Measurements from ENCODE around the gene PPP6R1.

GRCh38 chr19:55277494-55277893 is 18.7 kb upstream of the PPP6R1 start:
- TF ChIP-seq EZH2 (IDR thresholded peaks at IDR 0.05; ENCODE audit: borderline replicate concordance) (no peak), CTCF (IDR thresholded peaks at IDR 0.05; ENCODE audit: poor library complexity) (no peak)

Data from hepatocyte (in vitro differentiated cells).